ENCODE data around the gene UGT1A4. TPM values are rescaled to one million over a fixed set of nuclear protein-coding genes. Genes with fewer than 3 reads are reported as not detected.
A peak's percentile ranks its signal among the peaks of the same experiment; 100 is the strongest.

The UGT1A4 gene
- total and polyA plus RNA-seq, 8 donors = 0.19 TPM; not detected in 7

- no peaks in the 10 kb centered on the region for H3K4me1 ChIP-seq
- H3K4me3 ChIP-seq = no peak overlapping the region
- TF ChIP-seq, protein P1, sequence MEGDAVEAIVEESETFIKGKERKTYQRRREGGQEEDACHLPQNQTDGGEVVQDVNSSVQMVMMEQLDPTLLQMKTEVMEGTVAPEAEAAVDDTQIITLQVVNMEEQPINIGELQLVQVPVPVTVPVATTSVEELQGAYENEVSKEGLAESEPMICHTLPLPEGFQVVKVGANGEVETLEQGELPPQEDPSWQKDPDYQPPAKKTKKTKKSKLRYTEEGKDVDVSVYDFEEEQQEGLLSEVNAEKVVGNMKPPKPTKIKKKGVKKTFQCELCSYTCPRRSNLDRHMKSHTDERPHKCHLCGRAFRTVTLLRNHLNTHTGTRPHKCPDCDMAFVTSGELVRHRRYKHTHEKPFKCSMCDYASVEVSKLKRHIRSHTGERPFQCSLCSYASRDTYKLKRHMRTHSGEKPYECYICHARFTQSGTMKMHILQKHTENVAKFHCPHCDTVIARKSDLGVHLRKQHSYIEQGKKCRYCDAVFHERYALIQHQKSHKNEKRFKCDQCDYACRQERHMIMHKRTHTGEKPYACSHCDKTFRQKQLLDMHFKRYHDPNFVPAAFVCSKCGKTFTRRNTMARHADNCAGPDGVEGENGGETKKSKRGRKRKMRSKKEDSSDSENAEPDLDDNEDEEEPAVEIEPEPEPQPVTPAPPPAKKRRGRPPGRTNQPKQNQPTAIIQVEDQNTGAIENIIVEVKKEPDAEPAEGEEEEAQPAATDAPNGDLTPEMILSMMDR (IDR thresholded peaks at IDR 0.05) = no peak
- DNase-seq (peak in 1 of 6 donors; percentile 8), FAIRE-seq (no peak), ATAC-seq (no peak)
- intact Hi-C loops (cut with DNase I) = no loop called here
- no peaks in the 10 kb centered on the region for H3K36me3 ChIP-seq
- no peak overlapping the region for H3K27ac ChIP-seq
- no peaks in the 10 kb centered on the region for H3K9me3 ChIP-seq
- 73 to 88% methylated on average over 8 of the region's 8 CpGs for WGBS, 2 donors
- no peaks in the 10 kb centered on the region for H3K27me3 ChIP-seq
These were observed 103.2 kb downstream of the UGT1A4 start for GRCh38 chr2:233821709-233822100.

DNA sequence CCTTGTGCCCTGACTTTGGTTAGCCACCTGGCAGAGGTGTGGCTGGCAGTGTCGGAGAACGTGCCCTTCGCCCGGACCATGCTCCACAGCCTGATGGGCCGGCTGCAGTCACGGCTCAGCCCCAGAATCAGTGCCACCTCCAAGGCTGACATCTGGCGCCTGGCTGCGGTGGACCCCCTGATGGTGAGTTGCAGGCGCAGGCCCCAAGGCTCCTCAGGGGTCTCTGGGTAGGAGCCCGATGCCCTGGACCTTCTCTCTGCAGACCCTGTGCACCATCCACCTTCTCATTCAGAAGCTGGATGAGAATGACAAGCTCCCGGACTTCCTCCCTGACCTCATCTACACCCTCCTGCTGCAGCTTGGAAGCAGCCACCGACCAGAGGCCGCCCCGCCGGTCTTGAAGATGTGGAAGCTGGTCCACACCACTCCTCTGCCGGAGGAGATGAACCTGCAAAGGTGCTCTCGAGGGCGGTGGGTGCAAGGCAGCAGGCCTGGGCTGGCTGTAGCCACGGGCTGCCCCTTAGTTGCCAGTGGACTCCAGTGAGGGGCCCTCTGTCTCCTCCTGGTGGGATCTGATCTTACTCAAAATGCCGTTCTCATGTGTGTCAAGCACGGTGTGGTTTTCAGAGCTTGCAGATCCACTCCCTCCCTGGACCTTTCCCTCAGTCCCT, 103.7 kb downstream of the UGT1A4 start:
- FAIRE-seq (no peak), DNase-seq (peak in 2 of 6 donors; percentile 7 to 38), ATAC-seq (no peak)
- H3K36me3 ChIP-seq = no peaks in the 10 kb centered on the region
- H3K27ac ChIP-seq = no peak overlapping the region
- H3K4me1 ChIP-seq = no peaks in the 10 kb centered on the region
- 72 to 89% methylated on average over 21 of the region's 21 CpGs for WGBS, 2 donors
- TF ChIP-seq, protein P1 (IDR thresholded peaks at IDR 0.05) = no peak
- H3K27me3 ChIP-seq = no peaks in the 10 kb centered on the region
- no peak overlapping the region for H3K4me3 ChIP-seq
- intact Hi-C loops (cut with DNase I) = no loop called here
- no peaks in the 10 kb centered on the region for H3K9me3 ChIP-seq

Other genes starting within 250 kb of the UGT1A4 start
- 10 to 100 TPM; 17.2 to 33.3 (median 22.1) TPM for gene USP40, start 152.0 kb upstream of the UGT1A4 start, total RNA-seq
- gene USP40, start 152.0 kb upstream of the UGT1A4 start, polyA plus RNA-seq = 10 to 100 TPM; 34.5 to 34.7 TPM
- under 1 TPM in 1 of 6 donors, not detected in 5; 0.12 TPM for gene UGT1A8, start 101.1 kb upstream of the UGT1A4 start, total RNA-seq
- gene UGT1A8, start 101.1 kb upstream of the UGT1A4 start, polyA plus RNA-seq = not detected
- under 1 TPM in 1 of 6 donors, not detected in 5; 0.09 TPM for gene UGT1A10, start 82.3 kb upstream of the UGT1A4 start, total RNA-seq
- not detected for gene UGT1A10, start 82.3 kb upstream of the UGT1A4 start, polyA plus RNA-seq
- gene UGT1A9, start 46.8 kb upstream of the UGT1A4 start, total RNA-seq = under 1 TPM in 1 of 6 donors, not detected in 5; 0.09 TPM
- gene UGT1A9, start 46.8 kb upstream of the UGT1A4 start, polyA plus RNA-seq = not detected
- gene UGT1A7, start 36.8 kb upstream of the UGT1A4 start, total RNA-seq = not detected
- gene UGT1A7, start 36.8 kb upstream of the UGT1A4 start, polyA plus RNA-seq = not detected
- gene UGT1A6, start 25.8 kb upstream of the UGT1A4 start, total RNA-seq = under 1 TPM in 1 of 6 donors, not detected in 5; 0.69 TPM
- gene UGT1A6, start 25.8 kb upstream of the UGT1A4 start, polyA plus RNA-seq = under 1 TPM in 1 of 2 donors, not detected in 1; 0.05 TPM
- not detected for gene UGT1A5, start 5.8 kb upstream of the UGT1A4 start, total RNA-seq
- gene UGT1A5, start 5.8 kb upstream of the UGT1A4 start, polyA plus RNA-seq = not detected
- not detected for gene UGT1A3, start 10.3 kb downstream of the UGT1A4 start, total RNA-seq
- gene UGT1A3, start 10.3 kb downstream of the UGT1A4 start, polyA plus RNA-seq = not detected
- gene UGT1A1, start 41.5 kb downstream of the UGT1A4 start, total RNA-seq = under 1 TPM in 1 of 6 donors, not detected in 5; 0.28 TPM
- not detected for gene UGT1A1, start 41.5 kb downstream of the UGT1A4 start, polyA plus RNA-seq
- gene MROH2A, start 59.6 kb downstream of the UGT1A4 start, total RNA-seq = not detected
- not detected for gene MROH2A, start 59.6 kb downstream of the UGT1A4 start, polyA plus RNA-seq
- 1 to 10 TPM in 1 of 6 donors, under 1 TPM in 2, not detected in 3; 0.47 to 1.2 (median 0.58) TPM for gene HJURP, start 135.8 kb downstream of the UGT1A4 start, total RNA-seq
- gene HJURP, start 135.8 kb downstream of the UGT1A4 start, polyA plus RNA-seq = under 1 TPM; 0.16 to 0.34 TPM
- gene TRPM8, start 198.6 kb downstream of the UGT1A4 start, total RNA-seq = under 1 TPM in 5 of 6 donors, not detected in 1; 0.09 to 1.00 (median 0.32) TPM
- gene TRPM8, start 198.6 kb downstream of the UGT1A4 start, polyA plus RNA-seq = under 1 TPM; 0.08 to 0.23 TPM